A673 (cell line): ENCODE data around the gene ICAM2. TPM values are rescaled to one million over a fixed set of nuclear protein-coding genes. Genes with fewer than 3 reads are reported as not detected.
"Not testable (repeated sequence)": the region's sequence is repeated elsewhere in the genome, so short reads cannot be mapped to it uniquely, and the experiment has no call there.

Experiments
- BruUV-seq: library from RNA; stranded (reverse); fragments of 400-500 nt; replicated peaks from 2 replicates; lab custom pipeline; 2021; lab: Mats Ljungman, UMichigan
- CTCF ChIA-PET: fragments of 300-600 bp; sonication (Branson Sonifier 250); formaldehyde crosslinking; loops from one replicate; lab custom pipeline; 2022; ENCODE audit warnings: antibody characterized with exemption; lab: Charles Lee
- POLR2A ChIA-PET: fragments of 300-600 bp; sonication (Branson Sonifier 250); formaldehyde crosslinking; loops from one replicate; lab custom pipeline; 2022; ENCODE audit warnings: antibody characterized with exemption; ENCODE audit not compliant: low non-redundant PET; lab: Charles Lee
- DNase-seq: peaks from one replicate; pipeline ENCODE4 v3.0.0-alpha.2; 2015; ENCODE audit warnings: low spot score
- H3K27ac ChIP-seq: fragments of 200-600 bp; sonication (generic); 2 replicates; pipeline ENCODE4 v1.5.1; 2016; ENCODE audit warnings: mixed run types, low read depth, mild to moderate bottlenecking, mixed read lengths, antibody characterized with exemption, low read length; ENCODE audit not compliant: poor library complexity, severe bottlenecking
- H3K27me3 ChIP-seq: fragments of 200-600 bp; sonication (generic); replicated peaks from 2 replicates; pipeline ENCODE4 v1.6.1; 2017; ENCODE audit warnings: mixed run types, low read depth, mild to moderate bottlenecking, mixed read lengths, antibody characterized with exemption, low read length; ENCODE audit not compliant: insufficient read depth, poor library complexity
- H3K36me3 ChIP-seq: fragments of 200-600 bp; sonication (generic); 2 replicates; pipeline ENCODE4 v1.6.1; 2016; ENCODE audit warnings: mixed run types, mild to moderate bottlenecking, mixed read lengths, antibody characterized with exemption, low read length; ENCODE audit not compliant: insufficient read depth, poor library complexity, severe bottlenecking
- H3K4me1 ChIP-seq: fragments of 200-600 bp; sonication (generic); 2 replicates; pipeline ENCODE4 v1.6.1; 2017; ENCODE audit warnings: mixed run types, mild to moderate bottlenecking, mixed read lengths, antibody characterized with exemption, low read length; ENCODE audit not compliant: insufficient read depth, poor library complexity, severe bottlenecking
- H3K4me3 ChIP-seq: fragments of 200-600 bp; sonication (generic); 2 replicates; pipeline ENCODE4 v1.5.1; 2016; ENCODE audit warnings: low read depth, mixed run types, mild to moderate bottlenecking, mixed read lengths, low read length; ENCODE audit not compliant: poor library complexity, severe bottlenecking
- H3K9me3 ChIP-seq: fragments of 200-600 bp; sonication (generic); 2 replicates; pipeline ENCODE4 v1.6.1; 2016; ENCODE audit warnings: mixed run types, low read depth, mild to moderate bottlenecking, mixed read lengths, antibody characterized with exemption, low read length; ENCODE audit not compliant: poor library complexity, severe bottlenecking
- EZH2 ChIP-seq: fragments of 200-600 bp; sonication (generic); IDR thresholded peaks from 2 replicates; pipeline ENCODE4 v1.6.1; 2017; ENCODE audit warnings: borderline replicate concordance, low read depth, mild to moderate bottlenecking, mixed read lengths, antibody characterized with exemption, low read length; ENCODE audit not compliant: poor library complexity, severe bottlenecking
- intact Hi-C: fragments of 100-400 bp; cut with micrococcal nuclease; formaldehyde crosslinking; loops from one replicate; pipeline ENCODE4 v1.10.0; 2022; ENCODE audit not compliant: unreplicated experiment
- total RNA-seq: library from RNA; stranded (reverse); gene quantifications from 2 replicates; pipeline ENCODE4 v1.2.3, GENCODE V29; 2021
- TF ChIP-seq, protein P1 (sequence below): fragments of 300-800, 200-600 bp; sonication (generic); conservative IDR thresholded peaks from 2 replicates; pipeline ENCODE4 v1.5.1; 2017; ENCODE audit warnings: low read depth, mild to moderate bottlenecking, antibody characterized with exemption, low read length, moderate library complexity, mixed read lengths

The ICAM2 gene
- total RNA-seq, 1 experiment from 2014 or later: 0.99 TPM

DNA sequence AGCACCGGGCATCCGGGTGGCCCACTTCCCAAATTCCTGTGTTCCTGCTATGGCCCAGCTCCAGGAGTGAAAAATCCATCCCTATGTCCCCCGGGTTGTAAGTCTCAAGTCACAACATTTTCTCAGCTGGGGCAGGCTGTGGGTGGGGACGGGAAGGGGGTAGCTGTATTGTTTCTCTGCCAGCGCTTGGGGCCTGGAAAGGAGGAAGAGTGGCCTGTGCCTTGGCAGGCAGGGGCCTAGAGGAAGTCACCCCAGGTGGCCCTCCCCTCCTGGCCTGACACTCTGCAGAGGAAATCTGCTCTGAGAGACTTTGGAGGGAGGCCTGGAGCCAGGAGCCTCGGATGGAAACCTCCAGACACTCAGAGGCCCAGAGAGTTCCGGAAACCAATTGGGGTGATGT, 37.1 kb downstream of the ICAM2 start:
- Histone ChIP-seq H3K27ac (no peak overlapping the region), H3K27me3 (no peaks in the 10 kb centered on the region), H3K36me3 (no peaks in the 10 kb centered on the region), H3K4me1 (no peaks in the 10 kb centered on the region), H3K9me3 (no peaks in the 10 kb centered on the region), H3K4me3 (no peak overlapping the region)
- intact Hi-C loops: no loop called here
- ChIA-PET POLR2A (interaction anchor here (0.6 kb wide), 1 partner anchor 37 kb away, joined by 18 read pairs; no protein-coding TSS in a partner anchor), CTCF (no interaction called here)
- TF ChIP-seq EZH2: no peak
- TF ChIP-seq, protein P1, sequence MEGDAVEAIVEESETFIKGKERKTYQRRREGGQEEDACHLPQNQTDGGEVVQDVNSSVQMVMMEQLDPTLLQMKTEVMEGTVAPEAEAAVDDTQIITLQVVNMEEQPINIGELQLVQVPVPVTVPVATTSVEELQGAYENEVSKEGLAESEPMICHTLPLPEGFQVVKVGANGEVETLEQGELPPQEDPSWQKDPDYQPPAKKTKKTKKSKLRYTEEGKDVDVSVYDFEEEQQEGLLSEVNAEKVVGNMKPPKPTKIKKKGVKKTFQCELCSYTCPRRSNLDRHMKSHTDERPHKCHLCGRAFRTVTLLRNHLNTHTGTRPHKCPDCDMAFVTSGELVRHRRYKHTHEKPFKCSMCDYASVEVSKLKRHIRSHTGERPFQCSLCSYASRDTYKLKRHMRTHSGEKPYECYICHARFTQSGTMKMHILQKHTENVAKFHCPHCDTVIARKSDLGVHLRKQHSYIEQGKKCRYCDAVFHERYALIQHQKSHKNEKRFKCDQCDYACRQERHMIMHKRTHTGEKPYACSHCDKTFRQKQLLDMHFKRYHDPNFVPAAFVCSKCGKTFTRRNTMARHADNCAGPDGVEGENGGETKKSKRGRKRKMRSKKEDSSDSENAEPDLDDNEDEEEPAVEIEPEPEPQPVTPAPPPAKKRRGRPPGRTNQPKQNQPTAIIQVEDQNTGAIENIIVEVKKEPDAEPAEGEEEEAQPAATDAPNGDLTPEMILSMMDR: no peak
- no peak for DNase-seq
- BruUV-seq: no TSS peak

DNA sequence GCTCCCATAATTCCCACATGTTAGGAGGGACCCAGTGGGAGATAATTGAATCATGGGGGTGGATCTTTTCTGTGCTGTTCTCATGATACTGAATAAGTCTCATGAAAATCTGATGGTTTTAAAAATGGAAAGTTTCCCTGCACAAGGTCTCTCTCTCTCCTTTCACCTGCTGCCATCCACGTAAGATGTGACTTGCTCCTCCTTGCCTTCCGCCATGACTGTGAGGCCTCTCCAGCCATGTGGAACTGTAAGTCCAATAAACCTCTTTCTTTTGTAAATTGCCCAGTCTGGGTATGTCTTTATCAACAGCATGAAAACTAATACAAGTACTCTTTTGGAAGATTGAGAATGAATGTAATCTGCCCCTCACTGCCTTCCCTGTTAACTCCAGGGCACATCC, 37.8 kb downstream of the ICAM2 start:
- CTCF ChIA-PET, H3K4me1 ChIP-seq, H3K36me3 ChIP-seq, intact Hi-C loops, DNase-seq, H3K27me3 ChIP-seq, BruUV-seq, H3K4me3 ChIP-seq, H3K9me3 ChIP-seq, H3K27ac ChIP-seq: not testable (repeated sequence)
- POLR2A ChIA-PET: interaction anchor here (0.6 kb wide), 1 partner anchor 37 kb away, joined by 18 read pairs; no protein-coding TSS in a partner anchor

DNA sequence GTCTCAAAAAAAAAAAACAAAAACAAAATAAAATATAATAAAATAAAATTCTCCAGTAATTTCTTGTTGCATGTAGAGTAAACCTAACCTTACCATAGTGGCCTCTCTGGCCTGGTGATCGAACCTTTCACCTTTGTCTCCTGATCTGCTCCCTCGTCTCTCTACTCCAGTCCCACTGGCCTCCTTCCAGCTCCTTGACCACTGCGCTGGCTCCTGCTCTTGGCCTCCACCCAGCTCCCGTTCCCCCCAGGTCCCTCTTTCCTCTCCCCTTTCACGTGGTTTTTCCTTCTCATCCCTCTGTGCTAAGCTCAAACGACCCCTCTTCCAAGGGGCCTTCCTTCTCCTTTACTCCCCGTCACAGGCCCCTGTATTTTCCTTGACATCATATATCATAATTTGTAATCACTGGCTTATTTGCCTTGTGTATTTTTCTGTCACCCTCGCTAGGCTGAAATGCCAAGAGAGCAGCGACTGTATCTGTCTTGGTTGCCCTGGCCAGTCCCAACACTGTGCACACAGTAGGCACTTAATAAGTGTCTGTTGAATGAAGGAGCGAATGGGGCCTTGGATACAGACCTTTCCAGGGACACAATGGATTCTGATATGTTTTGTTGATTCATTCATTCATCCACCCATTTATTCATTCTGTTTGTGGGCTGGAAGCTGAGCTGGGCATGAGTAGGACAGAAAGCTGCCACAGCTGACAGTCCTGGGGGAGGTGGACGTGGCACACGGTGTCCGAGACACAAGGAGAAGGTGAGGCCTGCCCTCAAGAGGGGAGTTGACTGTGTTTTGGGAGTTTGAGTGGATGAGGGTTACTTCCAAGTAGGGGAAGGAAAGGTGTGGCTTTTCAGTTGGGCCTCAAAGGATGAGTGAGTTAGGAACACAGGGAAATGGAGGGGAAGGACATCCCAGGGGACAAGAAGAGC, 41.9 kb downstream of the ICAM2 start:
- Histone ChIP-seq H3K27me3 (no peaks in the 10 kb centered on the region), H3K4me1 (no peaks in the 10 kb centered on the region), H3K4me3 (no peak overlapping the region), H3K36me3 (no peaks in the 10 kb centered on the region), H3K27ac (no peak overlapping the region), H3K9me3 (no peaks in the 10 kb centered on the region)
- DNase-seq: no peak
- POLR2A ChIA-PET: no interaction called here
- no TSS peak for BruUV-seq
- CTCF ChIA-PET: no interaction called here
- TF ChIP-seq, protein P1: no peak
- TF ChIP-seq EZH2: no peak
- intact Hi-C loops: no loop called here
